ENCODE data around the gene PDGFB.

DNA sequence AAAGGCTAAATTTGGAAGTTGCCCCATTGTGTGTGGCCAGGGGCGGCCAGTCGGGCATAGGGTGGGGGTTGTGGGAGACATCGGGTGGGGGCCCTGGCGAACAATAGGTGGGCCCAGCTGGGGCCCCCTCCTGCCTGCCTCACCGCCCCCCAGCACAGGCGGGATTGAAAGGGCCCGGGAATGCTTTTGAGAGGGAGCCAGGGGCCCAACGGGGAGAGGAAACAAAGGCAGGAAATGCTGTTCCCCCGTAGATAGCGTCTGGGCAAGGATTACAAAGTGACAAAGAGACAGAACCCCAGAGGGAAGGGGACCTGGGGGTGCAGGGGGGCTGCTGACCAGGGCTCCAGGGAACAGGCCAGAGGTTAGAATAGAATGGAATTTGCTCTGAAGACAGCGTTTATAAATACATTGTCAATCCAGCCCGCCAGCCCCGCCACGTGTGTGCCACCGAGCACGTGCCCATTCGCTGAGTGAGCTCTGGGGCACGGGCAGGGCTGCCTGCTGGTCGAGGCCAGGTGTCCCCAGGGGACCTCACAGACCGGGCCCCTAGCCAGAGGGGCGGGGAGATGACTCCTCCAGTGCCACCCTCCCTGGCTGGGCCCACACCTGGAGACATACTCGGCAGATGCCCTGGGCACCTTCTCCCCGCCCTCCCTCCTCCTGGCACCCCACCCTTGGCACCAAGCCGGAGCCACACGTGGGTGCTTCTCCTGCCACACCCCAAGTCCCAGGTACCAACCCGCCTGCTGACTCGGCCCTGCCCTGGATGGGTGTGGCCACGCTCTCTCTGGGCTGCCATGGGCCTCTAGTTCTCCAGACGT lies 9.7 kb downstream of the PDGFB start:
- TF ChIP-seq, protein P1, sequence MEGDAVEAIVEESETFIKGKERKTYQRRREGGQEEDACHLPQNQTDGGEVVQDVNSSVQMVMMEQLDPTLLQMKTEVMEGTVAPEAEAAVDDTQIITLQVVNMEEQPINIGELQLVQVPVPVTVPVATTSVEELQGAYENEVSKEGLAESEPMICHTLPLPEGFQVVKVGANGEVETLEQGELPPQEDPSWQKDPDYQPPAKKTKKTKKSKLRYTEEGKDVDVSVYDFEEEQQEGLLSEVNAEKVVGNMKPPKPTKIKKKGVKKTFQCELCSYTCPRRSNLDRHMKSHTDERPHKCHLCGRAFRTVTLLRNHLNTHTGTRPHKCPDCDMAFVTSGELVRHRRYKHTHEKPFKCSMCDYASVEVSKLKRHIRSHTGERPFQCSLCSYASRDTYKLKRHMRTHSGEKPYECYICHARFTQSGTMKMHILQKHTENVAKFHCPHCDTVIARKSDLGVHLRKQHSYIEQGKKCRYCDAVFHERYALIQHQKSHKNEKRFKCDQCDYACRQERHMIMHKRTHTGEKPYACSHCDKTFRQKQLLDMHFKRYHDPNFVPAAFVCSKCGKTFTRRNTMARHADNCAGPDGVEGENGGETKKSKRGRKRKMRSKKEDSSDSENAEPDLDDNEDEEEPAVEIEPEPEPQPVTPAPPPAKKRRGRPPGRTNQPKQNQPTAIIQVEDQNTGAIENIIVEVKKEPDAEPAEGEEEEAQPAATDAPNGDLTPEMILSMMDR (IDR thresholded peaks at IDR 0.05; ENCODE audit: low read depth, low read length): no peak
- TF ChIP-seq EZH2phosphoT487 (IDR thresholded peaks at IDR 0.05; ENCODE audit: low read depth): no peak
